GM18951 (cell line): ENCODE results near the gene SUMF2.
"Not testable (repeated sequence)": the region's sequence is repeated elsewhere in the genome, so short reads cannot be mapped to it uniquely, and the experiment has no call there.

ENCODE experiments used
- POLR2A ChIP-seq: IDR thresholded peaks from 4 replicates; pipeline ENCODE4 v1.6.1; 2011; ENCODE audit warnings: mild to moderate bottlenecking; ENCODE audit not compliant: insufficient read length, insufficient read depth; ENCODE audit errors: extremely low read depth
- in situ Hi-C: fragments of 300-500 bp; cut with MboI; formaldehyde crosslinking; loops from one replicate; pipeline ENCODE4 v1.12.0; 2022; ENCODE audit warnings: low sequenced_read_pairs, mixed read lengths, inconsistent platforms; ENCODE audit not compliant: unreplicated experiment

SUMF2 gene

DNA sequence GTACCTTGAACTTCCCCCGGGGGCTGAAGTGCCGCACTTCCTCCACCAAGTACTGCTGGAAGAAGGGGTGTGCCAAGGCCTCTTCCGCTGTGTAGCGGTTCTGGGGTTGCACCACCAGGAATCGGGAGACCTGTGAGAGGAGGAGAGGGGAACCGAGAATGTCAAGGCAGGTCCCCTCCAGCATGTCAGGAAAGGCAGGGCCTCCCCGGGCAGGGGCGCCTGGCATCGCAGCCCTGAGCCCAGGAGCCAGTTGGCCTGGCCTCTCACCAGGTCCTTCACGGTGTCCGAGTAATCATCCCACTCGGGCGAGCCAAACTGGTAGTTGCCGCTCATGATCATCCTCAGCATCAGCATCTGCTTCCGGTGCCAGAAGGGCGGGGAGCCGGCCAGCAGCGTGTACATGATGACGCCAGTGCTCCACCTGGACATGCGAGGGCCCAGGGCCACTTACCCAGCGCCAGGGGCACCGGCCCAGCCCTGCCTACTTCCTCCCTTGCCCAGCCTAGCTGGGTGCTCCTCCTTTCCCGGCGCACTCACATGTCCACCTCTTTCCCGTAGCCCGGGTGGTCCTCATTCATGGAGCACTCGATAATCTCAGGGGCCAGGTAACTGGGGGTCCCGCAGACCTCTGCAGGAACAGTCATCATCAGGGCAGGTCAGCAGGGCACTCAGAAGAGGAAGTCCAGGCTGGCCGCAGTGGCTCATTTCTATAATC is 17.7 kb downstream of the SUMF2 start:
- no peak for TF ChIP-seq POLR2A
- in situ Hi-C loops, result no loop called here

DNA sequence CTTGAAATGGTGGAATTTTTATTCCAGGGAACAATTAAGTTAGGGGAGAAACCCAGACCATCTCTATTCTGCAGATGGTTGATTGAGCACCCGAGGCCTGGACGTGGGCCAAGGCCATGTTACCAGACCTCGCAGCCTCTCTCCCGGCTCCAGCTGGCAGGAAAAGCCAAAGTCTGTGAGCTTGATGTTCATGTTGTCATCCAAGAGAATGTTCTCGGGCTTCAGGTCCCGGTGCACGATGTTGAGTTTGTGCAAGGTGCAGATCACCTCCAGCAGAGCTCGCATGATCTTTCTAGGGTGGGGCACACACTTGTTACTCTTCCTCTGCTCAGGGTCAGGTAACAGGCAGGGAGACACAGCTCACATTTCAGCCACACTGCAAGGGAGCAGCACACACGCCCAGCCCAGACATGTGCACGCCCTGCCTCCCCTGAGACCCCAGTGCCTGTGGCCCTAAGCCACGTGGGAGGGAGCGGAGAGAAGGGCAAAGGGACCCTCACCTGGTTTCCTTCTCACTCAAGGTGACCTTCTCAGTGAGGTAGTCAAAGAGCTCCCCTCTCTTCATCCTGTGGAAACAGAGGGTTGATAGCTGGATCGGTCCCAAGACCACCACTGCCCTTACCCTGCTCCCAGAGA is 19.2 kb downstream of the SUMF2 start:
- no peak for TF ChIP-seq POLR2A
- in situ Hi-C loops, result no loop called here

DNA sequence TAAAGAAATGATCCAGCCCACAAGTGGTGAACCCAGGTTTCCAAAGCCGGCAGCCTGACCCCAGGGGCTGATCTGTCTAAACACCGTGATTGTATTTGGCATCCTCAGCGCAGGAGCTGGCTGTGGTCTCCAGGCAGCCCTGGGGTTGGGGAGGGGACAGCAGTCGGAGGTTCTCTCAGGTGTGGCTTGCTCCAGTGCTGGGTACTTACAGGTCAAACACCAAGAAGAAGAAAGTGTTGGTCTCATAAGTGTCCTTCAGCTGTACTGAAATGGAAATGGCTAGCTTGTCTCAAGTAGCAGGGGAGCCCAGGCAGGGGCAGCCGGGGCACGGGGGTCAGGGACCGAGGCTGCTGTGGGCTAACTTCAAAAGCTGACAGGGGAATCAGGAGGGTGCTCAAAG is 22.7 kb downstream of the SUMF2 start:
- no peak for TF ChIP-seq POLR2A
- in situ Hi-C loops, result no loop called here

DNA sequence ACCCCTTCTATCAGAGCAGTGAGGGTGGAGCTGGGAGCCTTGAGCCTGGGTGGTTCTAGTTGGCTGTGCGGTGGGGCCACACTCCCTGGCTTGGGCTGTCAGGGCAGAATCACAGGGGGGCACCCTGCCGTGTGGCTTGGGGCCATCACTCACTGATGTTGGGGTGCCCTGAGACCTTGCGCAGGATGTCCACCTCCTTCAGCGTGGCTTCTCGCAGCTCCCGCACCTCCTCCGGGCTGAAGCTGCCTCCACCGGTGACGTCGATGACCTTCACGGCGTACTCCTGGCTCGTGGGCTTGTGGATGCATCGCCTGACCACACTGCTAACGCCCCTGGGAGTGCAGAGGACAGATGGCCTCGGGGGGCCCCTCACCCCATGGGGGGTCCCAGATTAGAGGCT is 23.4 kb downstream of the SUMF2 start:
- TF ChIP-seq POLR2A, result no peak
- in situ Hi-C loops, result no loop called here

DNA sequence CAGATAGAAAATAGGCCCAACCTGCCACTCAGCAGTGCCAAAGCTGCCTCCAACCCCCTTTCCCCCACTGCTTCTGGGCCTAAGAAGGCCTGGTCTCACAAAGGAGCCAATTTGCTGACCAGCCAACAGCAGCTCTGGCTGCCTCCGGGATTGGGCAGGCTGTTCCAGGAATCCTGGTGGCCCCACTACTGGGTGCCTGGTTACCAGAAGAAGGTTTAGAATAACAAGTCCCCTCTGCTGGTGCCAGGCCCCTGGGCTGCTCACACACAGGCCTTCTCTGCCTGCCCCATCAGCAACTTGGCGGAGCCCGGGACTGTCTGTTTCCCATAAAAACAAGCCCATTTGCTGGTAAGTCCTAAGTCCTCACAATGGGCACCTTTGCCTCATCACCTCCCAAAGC is 27.5 kb downstream of the SUMF2 start:
- in situ Hi-C loops, result no loop called here
- no peak for TF ChIP-seq POLR2A

DNA sequence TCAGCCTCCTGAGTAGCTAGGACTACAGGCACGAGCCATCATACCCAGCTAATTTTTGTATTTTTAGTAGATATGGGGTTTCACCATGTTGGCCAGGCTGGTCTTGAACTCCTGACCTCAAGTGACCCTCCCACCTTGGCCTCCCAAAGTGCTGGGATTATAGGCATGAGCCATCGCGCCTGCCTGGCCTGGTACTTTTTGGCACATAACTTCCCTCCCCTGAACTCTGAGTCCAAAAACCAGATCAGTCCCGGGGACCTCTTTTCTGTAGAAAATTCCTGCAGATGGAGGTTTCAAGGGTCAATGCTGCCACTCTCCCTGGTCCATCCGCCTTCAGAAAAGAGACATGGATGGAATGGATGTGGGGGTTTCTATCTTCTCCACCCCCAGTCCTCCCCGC is 28.3 kb downstream of the SUMF2 start:
- in situ Hi-C loops, result not testable (repeated sequence)

DNA sequence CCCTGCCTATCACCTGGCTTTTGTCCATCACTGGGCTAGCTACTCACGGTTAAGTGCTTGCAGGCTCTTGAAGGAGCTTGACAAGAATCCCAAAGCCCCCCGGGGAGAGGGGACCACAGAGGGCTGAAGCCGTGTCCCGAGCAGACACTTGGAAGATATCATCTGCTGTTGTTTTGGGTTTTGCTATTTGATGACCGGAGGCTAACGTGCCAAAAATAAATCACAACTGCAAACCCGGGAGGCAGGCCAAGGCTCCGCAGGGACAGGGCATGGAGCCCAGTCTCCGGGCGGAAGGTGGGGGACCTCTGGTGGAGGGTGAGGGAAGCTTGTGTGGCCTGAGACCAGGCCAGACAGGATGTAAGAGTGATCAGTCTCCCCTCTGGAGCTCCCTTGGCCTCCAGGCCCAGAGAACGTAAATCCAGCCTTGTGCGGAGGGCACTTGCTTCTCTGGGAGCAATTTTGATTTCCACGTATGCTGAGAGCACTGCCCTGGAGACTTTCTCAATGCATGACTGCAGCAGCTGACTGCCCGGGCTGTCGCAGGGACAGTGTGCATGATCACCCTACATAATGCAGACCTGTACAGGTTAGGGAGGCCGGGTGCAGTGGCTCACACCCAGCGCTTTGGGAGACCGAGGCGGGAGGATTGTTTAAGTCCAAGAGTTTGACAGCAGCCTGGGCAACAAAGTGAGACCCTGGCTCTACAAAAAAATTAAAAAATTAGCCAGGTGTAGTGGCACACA is 28.9 kb downstream of the SUMF2 start, which contains the start of gene PHKG1:
Gene PHKG1 (minus strand): TSS at position 164 of the 743 bp plus-strand sequence. CDS start 4,011 bp downstream, outside the sequence.
- TF ChIP-seq POLR2A, result no peak
- in situ Hi-C loops, result no loop called here

DNA sequence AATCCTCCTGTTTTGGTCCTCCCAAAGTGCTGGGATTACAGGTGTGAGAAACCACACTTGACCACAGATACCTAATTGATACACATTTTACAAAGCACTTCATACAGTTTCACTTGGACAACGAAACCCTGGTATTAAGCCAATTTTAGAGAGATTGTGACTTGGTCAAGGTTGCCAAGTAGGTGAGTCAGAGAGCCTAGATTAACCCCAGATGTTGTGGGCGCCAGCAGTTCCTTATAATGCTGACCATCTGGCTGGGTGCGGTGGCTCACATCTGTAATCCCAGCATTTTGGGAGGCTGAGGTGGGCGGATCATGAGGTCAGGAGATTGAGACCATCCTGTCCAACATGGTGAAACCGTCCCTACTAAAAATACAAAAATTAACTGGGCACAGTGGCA is 33.6 kb downstream of the SUMF2 start:
- no peak for TF ChIP-seq POLR2A

DNA sequence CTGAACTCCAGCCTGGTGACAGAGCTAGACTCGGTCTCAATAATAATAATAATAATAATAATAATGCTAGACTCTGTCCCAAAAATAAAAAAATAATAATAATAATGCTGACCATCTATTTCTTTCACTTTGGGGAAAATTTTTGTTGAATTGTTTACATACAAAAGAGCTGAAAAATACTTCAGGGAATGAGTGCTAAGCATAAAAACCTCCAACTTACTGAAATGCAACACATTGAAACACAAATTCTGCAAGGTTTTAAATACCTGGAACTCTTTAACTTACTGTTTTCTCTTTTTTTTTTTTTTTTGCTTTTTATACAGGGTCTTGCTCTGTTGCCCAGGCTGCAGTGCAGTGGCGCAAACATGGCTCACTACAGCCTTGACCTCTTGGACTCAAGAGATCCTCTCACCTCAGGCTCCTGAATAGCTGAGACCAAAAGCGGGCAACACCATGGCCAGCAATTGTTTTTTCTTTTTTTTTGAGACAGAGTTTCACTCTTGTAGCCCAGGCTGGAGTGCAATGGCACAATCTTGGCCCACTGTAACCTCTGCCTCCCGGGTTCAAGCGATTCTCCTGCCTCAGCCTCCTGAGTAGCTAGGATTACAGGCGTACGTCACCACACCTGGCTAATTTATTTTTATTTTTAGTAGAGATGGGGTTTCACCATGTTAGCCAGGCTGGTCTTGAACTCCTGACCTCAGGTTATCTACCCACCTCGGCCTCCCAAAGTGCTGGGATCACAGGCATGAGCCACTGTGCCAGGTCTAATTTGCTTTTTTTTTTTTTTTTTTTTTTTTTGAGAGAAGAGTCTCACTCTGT is 34.3 kb downstream of the SUMF2 start:
- in situ Hi-C loops, result not testable (repeated sequence)

More for the DNA sequence above, 33.6 kb downstream of the SUMF2 start:
- in situ Hi-C loops, result no loop called here

DNA sequence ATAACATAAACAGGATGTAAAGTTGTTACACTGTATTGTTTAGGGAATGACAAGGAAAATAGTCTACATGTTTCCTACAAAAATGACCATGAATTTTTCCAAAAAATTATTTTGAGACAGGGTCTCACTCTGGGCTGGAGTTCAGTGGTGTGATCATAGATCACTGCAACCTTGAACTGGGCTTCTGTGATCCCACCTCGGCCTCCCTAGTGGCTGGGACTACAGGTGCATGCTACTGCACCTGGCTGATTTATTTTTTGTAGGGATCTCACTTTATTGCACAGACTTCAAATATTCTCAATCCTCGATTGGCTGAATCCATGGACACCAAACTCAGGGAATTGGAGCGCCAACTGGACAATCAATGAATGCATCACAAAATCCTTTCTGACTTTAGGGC is 35.6 kb downstream of the SUMF2 start:
- TF ChIP-seq POLR2A, result no peak
- in situ Hi-C loops, result no loop called here

DNA sequence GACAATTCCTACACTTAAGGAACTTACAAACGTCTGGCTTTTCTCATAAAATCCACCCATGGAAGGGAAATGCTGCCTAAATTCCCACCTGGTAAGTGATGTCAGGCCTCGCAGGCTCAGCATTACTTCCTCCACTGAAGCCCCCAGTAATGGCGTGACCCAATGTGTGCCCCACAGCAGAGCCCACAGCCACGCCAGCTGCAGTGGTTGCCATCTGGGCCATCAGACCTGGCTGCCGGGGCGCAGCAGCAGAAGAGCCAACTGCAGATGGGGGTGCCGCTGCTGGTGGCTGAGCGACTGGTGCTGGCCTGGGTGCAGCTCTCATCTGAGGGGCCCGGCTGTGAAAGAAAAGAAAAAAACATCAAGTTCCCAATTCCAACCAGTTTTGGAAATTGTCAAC is 40.1 kb downstream of the SUMF2 start:
- in situ Hi-C loops, result not testable (repeated sequence)

DNA sequence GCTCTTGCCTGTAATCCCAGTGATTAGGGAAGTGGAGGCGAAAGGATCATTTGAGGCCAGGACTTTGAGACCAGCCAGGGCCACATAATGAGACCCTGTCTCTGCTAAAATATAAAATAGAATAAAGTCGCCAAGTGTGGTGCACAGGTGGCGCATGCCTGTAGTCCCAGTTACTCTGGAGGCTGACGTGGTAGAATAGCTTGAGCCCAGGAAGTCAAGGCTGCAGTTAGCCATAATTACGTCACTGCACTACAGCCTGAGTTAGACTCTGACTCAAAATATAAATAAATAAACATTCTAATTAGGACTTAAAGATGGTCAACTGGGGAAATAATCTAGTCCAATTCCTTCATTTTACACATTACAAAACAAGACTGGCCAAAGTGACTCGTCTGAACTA is 41.4 kb downstream of the SUMF2 start:
- TF ChIP-seq POLR2A, result no peak
- in situ Hi-C loops, result no loop called here
